ENCODE measurements around the gene PTH2.

PTH2 gene

DNA sequence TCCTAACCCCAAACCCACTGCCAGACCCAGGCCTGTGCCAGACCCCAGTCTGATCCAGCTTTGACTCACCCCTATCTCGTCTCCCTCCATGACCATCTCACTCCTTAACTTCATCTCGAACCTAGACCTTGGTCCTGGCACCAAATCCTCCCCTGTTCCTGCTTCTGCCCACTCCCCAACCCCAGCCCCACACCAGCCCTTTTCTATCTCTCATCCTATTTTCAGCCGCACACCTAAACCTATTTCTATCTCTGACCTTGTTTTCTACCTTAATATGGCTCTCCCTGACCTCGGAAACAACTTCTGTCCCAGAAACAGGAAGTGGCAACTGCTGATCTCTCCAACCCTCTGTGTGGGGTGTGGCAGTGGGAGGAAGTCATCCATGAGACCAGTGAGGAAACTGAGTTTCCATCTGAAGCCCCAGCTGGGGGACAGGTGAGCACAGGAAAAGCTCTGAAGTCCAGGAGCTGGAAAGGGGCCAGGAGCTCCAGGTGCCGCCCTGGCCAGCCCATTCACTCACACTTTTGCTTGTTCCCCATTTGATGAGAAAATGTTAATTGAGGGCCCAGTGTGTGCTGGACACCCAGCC is 13.7 kb downstream of the PTH2 start:
- no peak for DNase-seq

DNA sequence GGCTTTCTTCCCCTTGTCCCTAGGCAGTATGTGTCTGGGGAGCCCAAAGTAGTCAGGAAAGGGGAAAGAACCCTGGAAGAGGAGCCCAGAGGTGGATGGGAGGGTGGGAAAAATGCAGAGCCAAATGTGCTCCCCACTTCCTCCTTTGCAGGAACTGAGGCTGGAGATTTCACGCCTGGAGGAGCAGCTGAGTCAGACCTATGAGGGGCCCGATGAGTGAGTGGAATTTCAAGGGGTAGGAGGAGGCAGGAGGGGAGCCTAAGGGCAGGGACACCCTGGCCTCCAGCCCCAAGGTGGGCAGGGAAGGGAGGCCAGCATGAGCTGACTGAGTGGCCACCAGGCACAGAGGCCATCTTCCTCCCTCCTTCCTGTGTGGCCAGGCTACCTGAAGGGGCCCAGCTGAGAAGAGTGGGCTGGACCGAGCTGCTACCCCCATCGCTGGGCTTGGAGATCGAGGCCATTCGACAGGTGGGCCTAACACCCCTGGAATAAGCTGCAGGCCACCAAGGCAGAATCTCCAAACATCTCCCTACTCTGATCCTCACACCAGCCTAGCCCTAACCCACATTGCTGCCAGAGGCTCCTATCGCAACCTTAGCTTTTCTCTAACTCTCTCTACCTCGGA is 14.3 kb downstream of the PTH2 start:
- DNase-seq, result no peak

GRCh38 chr19:49407482-49408015 is 15.7 kb downstream of the PTH2 start:
- no peak for DNase-seq

DNA sequence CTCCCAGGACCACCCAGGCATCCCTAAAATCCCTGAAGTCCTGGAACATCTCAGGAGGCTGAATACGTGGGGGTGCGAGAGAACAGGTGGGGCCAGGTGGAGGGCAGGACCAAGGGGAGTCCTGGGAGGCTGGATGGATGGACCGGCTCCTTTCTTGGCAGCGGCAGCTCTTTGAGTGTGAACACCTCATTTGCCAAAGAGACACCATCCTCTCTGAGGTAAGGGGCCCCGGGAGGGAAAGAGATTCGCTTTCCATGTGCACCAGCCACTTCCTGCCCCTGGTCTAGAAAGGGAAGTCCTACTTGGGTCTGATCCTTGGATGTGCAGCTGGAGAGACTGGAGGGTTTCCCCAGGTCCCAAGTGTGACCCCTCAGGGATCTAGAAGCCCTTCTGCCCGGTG is 16.2 kb downstream of the PTH2 start:
- DNase-seq, result no peak

DNA sequence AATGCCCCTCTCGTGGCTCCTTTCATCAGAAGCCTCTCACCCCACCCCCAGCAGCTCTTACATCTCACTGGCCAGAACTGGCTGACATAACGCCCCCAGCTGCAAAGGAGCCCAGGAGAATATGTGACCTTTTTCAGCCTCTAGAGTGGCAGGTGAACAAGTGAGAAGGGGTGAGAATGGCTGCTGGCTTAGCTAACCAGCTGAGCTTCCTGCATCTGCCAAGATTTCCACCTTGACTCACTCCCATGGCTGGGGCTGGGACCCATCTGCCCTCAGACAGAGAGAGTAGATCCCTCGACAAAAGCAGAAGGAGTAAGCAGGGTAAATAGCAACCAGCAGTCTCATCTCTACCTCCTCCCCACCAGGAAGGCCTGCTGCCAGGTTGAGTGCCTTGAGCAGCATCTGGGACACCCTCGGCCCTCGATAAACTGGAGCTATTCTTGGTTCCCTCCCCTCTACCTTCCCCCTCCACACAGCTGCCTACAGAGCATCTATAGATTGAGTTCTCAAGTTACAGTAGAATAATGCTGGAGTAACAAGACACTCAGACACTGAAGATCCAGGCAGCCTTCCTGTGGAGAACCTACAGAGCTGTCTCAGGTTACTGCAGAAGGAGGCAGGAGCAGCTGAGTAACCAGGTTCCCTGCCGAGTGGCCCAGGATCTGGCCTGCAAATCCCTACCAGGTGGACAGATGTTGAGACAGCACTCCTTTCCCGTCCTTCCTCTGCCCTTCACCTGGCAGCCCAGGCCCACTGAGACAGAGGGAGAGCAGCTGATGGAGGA is 19.6 kb downstream of the PTH2 start:
- peak; percentile 98 to 100 for DNase-seq

DNA sequence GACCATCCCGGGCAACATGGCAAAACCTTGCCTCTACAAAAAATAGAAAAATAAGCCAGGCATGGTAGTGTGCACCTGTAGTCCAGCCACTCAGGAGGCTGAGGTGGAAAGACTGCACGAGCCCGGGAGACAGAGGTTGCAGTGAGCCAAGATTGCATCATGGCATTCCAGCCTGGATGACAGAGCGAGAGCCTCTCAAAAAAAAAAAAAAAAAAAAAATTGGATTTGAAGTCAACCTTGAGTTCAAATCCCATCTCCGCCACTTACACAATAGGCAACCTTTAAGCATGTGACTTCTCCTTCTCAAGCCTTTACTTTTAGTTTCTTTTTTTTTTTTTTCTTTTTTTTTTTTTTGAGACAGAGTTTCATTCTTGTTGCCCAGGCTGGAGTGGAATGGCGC is 23.2 kb downstream of the PTH2 start:
- DNase-seq, result no peak

DNA sequence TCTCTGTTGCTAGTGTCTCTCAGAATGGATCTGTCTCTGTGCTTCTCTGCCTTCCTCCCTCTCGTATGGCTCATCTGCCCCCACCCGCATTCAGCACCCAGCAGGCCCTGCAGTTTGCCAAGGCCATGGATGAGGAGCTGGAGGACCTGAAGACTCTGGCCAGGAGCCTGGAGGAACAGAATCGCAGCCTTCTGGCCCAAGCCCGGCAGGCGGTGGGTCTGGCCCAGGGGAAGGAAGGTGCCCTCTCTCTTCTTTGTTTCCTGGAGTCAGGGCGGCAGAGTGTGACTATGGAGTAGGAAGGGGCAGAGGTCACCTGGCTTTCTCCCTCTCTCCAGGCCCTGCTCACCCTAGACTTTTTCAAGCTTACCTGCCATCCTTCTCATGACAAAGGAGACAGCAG is 24.3 kb downstream of the PTH2 start:
- no peak for DNase-seq

DNA sequence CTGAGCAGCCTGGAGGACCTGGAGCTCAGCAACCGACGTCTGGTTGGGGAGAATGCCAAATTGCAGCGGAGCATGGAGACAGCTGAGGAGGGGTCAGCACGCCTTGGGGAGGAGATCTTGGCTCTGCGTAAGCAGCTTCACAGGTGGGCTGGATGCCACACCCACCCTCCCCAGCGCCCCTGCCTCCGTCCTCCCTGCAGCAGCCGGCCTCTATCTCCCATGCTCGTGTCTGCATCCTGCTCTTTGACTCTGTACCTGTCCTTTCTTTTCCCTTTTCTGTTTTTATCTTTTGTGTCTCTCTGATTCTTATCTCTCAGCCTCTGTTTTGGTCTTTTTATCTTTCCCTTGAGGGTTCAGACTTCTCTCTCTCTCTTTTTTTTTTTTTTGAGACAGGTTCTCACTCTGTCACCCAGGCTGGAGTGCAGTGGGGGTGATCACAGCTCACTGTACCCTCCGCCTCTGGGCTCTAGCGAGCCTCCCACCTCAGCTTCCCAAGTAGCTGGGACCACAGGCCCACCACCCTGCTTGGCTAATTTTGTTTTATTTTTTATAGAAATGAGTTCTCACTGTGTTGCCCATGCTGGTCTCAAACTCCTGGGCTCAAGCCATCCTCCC is 25.1 kb downstream of the PTH2 start:
- no peak for DNase-seq

DNA sequence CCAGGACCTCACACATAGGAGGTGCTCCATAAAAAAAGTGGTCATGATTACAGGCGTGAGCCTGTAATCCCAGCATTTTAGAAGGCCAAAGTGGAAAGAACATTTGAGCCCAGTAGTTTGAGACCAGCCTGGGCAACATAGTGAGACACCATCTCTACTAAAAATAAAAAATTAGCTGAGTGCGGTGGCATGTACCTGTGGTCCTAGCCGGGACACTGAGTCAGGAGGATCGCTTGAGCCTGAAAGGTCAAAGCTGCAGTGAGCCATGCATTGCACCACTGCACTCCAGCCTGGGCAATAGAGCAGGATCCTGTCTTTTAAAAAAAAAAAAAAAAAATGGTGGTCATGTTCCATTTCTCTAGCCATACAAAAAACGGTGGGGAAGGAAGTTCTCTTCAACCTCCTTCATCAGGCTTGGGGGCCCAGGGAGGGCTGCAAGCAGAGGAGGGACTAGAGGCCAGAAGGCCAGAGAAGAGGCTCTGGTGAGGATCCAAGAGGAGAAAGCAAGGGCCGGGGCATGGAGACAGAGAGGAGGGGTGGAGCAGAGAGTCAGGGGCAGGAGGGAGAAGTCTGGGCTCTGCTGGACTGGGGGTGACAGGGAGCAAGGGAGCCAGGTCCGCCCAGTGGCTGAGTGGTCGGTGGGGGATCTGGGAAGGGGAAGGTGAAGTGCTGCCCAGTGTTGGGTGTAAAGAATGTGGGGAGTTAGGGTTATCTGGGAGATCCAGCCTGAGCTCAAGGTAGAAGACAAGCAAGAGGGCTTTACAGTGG is 26.3 kb downstream of the PTH2 start:
- DNase-seq, result no peak

DNA sequence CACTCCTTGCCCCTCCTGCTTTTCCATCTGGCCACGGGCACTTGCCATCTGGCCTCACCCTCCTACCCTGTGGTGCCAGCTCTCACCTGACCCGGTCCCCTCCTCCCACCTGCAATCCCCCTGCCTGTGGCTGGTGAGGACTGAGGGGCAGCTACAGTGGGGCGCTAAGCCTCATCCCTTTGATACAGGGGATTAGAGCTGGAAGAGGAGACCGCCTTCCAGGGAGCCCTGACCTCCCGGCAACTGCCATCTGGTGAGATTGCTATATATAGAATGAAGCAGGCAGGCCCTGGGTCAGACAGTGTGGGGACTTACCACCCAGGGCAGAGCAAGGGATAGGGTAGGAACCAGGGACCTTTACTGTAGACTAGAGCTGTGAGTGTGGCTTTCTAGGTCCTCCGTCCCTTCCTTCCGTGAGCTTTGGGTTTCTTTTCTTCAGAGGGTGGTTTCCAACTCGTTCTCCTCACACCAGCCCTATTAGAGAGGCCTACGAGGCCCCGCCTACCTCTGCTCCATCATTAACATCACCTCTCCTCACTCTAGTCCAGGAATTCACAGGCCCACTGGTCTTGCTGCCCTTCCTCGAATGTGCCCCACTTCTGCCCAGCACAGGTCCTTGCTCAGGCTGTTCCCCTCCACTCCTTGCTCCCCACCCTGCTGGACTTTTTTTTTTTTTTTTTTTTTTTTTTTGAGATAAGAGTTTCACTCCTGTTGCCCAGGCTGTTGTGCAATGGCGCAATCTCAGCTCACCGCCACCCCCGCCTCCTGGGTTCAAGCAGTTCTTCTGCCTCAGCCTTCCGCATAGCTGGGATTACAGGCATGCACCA is 27.4 kb downstream of the PTH2 start:
- DNase-seq, result peak; percentile 96 to 98

- no peak for DNase-seq
These were observed 29.4 kb downstream of the PTH2 start for GRCh38 chr19:49393881-49394280.

DNA sequence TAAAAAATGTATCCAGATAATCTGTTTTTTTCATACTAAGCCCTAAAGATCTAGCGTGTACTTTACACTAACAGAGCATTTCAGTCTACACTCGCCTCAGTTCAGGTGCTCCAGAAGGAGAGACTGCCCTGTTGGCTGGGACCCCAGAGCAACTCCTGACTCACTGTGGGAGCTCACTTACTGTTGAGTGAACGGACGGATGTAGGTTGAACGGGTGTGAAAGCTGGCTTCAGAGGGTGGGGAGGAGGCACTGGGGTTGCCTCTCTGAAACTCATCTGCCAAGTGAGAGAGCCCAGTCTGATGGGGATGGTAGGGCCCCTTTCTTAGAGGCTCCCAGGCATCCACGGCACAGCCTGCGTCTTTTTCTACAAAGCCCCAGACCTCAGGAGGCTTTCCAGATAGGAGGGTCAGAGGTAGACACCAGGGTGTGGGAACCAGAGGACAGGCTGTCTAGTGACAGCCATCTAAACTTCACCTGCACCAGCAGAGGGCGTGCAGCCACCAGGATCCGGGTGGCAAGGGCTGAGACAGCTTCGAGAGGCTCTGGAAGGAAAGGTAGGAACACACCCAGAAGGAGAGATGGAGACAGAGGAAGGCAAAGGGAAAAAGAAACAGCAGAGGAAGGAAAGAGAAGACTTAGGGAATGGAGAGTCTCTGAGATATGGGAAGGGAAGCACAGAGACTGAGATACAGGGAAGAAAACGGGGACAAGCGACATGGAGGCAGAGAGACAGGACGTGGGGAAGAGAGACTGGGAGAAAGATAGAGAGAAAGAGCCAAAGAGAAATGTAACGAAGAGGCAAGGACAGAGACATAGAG is 31.5 kb downstream of the PTH2 start:
- peak; percentile 87 to 93 for DNase-seq

DNA sequence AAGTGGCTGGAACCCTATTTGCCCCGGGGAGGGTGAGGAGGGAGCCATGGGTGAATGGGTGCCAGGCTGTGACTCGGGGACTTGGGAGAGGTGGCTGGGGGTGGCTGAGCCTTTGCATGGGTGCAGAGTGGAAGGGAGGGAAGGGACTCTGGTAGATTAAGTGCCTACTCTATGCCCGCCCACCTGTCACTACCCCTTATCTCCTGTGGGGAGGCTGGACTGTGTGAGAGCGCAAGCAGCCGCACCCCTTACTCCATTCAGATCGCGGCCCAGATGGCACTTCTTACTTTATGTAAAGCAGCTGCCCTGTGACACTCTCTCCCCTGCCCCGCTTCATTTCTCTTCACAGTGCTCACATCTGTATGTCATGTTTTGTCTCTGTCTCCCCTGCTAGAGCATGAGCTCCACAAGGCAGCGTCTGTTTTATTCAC is 32.3 kb downstream of the PTH2 start:
- peak; percentile 97 to 99 for DNase-seq

GRCh38 chr19:49390131-49390928 is 32.9 kb downstream of the PTH2 start:
- peak in 1 of 2 experiments; percentile 94 for DNase-seq

DNA sequence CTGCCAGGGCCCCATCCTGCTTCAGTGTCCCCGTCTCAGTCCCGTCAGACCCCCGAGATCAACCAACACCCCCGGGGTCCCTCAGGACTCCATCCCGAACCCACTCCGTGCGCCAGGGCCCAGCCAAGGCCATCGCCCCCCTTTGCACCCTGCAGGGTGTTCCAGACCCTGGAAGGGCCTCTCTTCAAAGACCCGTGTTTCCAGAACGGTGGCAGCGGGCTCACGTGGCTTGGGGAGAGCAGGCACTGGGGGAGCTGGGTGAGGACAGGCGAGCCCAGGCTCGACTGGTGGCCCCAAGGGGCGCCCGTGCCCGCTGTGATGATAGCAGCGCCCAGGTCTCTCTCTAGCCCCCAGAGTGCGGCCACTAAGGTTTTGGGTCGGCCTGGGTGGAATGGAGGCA is 33.8 kb downstream of the PTH2 start:
- no peak for DNase-seq

DNA sequence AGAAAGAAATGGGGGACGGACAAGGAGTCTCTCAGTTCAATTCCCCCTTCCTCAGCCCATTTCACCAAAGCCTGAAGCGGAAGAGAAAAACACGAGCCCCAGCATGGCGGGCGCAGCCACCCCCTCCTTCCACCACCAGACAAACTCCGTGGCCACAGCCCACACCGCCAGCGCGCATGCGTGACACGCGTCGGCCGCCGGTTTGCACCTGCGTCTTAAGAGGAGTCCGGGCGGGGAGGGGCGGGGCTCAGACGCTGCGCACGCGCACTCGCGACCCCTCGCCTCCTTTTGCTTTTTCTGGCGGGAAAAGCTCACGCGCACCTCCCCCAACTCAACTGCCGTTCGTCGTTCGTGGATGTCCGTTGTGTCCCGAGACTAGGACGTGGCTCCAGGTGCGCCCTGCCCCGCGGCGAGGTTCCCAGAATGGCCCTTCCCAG is 35.3 kb downstream of the PTH2 start, which contains the start of gene KASH5:
Gene KASH5, plus strand, starts transcription at position 314 of the 437 bp plus-strand sequence. CDS start 2,635 bp downstream, outside the sequence.
- DNase-seq, result no peak

- DNase-seq, result no peak
These were observed 39.6 kb downstream of the PTH2 start for GRCh38 chr19:49383599-49383998.

DNA sequence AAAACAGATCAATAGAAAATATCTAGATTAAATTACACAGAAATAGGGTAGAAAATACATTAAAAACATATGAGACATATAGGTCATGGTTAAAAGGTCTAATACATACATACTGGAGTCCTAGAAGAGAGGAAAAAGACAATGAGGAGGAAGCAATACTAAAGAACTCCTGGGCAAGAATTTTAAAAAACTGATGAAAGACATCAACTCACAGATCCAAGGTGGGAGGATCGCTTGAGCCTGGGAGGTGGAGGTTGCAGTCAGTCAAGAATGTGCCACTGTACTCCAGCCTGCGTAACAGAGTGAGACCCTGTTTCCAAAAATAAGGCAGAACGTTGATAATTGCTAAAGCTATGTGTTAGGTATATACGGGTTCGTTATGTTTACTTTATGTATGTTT is 40.6 kb downstream of the PTH2 start:
- no peak for DNase-seq

GRCh38 chr19:49380391-49380790 is 42.9 kb downstream of the PTH2 start:
- no peak for DNase-seq

DNA sequence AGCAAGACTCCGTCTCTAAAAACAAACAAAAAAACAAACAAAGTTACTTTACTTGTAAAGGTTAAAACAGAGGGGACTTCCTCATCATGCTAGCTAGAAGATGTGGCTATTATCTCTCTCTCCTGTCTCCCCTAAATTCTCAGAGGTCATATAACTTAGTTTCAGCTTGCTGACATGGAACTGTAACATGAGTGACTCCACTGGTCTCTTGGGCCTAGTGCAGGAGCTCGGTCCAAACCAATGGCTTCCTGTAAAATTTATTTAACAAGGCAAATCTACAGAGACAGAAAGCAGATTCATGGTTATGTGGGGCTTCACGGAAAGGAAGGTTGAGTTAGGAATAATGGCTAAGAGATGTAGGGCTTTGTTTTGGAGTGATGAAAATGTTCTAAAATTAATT is 44.7 kb downstream of the PTH2 start:
- no peak for DNase-seq

Data from NCI-H524 (cell line).